Gastroesophageal sphincter (tissue), 3 donors: ENCODE measurements around the gene HGFAC.

Experiments used
- CTCF ChIP-seq, 4 experiments: fragments of 200-600 bp in 2 of 4; fragments of 450-650 bp in 2 of 4; sonication (generic) in 1 of 4; IDR thresholded peaks; one replicate each; pipeline ENCODE4 v1.5.1; 2017 to 2019; ENCODE audit warnings: antibody characterized with exemption in 4 of 4, mild to moderate bottlenecking in 2 of 4, moderate library complexity in 2 of 4
- EP300 ChIP-seq: sonication (generic); formaldehyde crosslinking; IDR thresholded peaks from one replicate; pipeline ENCODE4 v1.6.1; 2017; ENCODE audit warnings: antibody characterized with exemption, mild to moderate bottlenecking
- POLR2A ChIP-seq, 2 donors: fragments of 450-650 bp; IDR thresholded peaks; one replicate each; pipeline ENCODE4 v1.6.1; 2017; ENCODE audit warnings: antibody characterized with exemption in 2 of 2, mild to moderate bottlenecking in 2 of 2, moderate library complexity in 1 of 2
- POLR2AphosphoS5 ChIP-seq: sonication (generic); formaldehyde crosslinking; IDR thresholded peaks from one replicate; pipeline ENCODE4 v1.6.1; 2017; ENCODE audit warnings: antibody characterized with exemption

GRCh38 chr4:3435686-3435956, 6.1 kb upstream of the HGFAC start:
- TF ChIP-seq CTCF (IDR thresholded peaks at IDR 0.05), result no peak
- no peak for TF ChIP-seq POLR2AphosphoS5
- no peak for TF ChIP-seq POLR2A (IDR thresholded peaks at IDR 0.05)
- no peak for TF ChIP-seq EP300
